SIG-M5 (cell line): ENCODE results near the gene ACAN.
"Not testable (repeated sequence)": the region's sequence is repeated elsewhere in the genome, so short reads cannot be mapped to it uniquely, and the experiment has no call there.

ENCODE experiments used
- DNase-seq: peaks from one replicate; lab custom pipeline; 2025; lab: John Stamatoyannopoulos, UW

ACAN gene

GRCh38 chr15:88902846-88903245, 99.6 kb downstream of the ACAN start:
- DNase-seq = no peak

- no peak for DNase-seq
These were observed 101.0 kb downstream of the ACAN start for GRCh38 chr15:88904257-88904623.

GRCh38 chr15:88904624-88905327, 101.5 kb downstream of the ACAN start:
- DNase-seq = no peak

- no peak for DNase-seq
These were observed 102.3 kb downstream of the ACAN start for GRCh38 chr15:88905576-88905975.

GRCh38 chr15:88906130-88906529, 102.9 kb downstream of the ACAN start:
- DNase-seq = no peak

GRCh38 chr15:88906551-88906950, 103.3 kb downstream of the ACAN start:
- no peak for DNase-seq

- no peak for DNase-seq
These were observed 103.9 kb downstream of the ACAN start for GRCh38 chr15:88907111-88907510.

GRCh38 chr15:88908123-88908522, 104.9 kb downstream of the ACAN start:
- no peak for DNase-seq

GRCh38 chr15:88908697-88909621, 105.7 kb downstream of the ACAN start:
- DNase-seq = no peak

GRCh38 chr15:88909956-88910831, 107.0 kb downstream of the ACAN start:
- no peak for DNase-seq

GRCh38 chr15:88911766-88912118, 108.5 kb downstream of the ACAN start:
- DNase-seq = no peak

GRCh38 chr15:88912500-88912921, 109.3 kb downstream of the ACAN start:
- DNase-seq = no peak

GRCh38 chr15:88913017-88913849, 110.0 kb downstream of the ACAN start, which contains the start of gene MFGE8:
Gene MFGE8 (minus strand): TSS chr15:88913379. CDS start chr15:88913319, 60 bp downstream.
- DNase-seq = no peak

- no peak for DNase-seq
These were observed 110.6 kb downstream of the ACAN start for GRCh38 chr15:88913850-88914169.

- DNase-seq = no peak
These were observed 112.1 kb downstream of the ACAN start for GRCh38 chr15:88915354-88915753.

- no peak for DNase-seq
These were observed 114.5 kb downstream of the ACAN start for GRCh38 chr15:88917760-88918159.

GRCh38 chr15:88918738-88919137, 115.5 kb downstream of the ACAN start:
- DNase-seq = no peak

- no peak for DNase-seq
These were observed 117.1 kb downstream of the ACAN start for GRCh38 chr15:88920186-88920891.

- DNase-seq = not testable (repeated sequence)
These were observed 117.7 kb downstream of the ACAN start for GRCh38 chr15:88920892-88921435.
